LNCaP clone FGC (cell line): Measurements from ENCODE around the gene ASTN2.

Experiments used
- DNase-seq: peaks from one replicate; pipeline ENCODE4 v3.0.0-alpha.2; 2011; ENCODE audit warnings: low read depth
- H3K4me3 ChIP-seq: 2 replicates; pipeline ENCODE4 v1.5.1; 2011; ENCODE audit warnings: mild to moderate bottlenecking, low read depth, low read length, control low read depth
- CTCF ChIP-seq: IDR thresholded peaks from 2 replicates; pipeline ENCODE4 v1.5.1; 2012; ENCODE audit warnings: mild to moderate bottlenecking; ENCODE audit not compliant: control insufficient read depth, insufficient read depth; ENCODE audit errors: extremely low read depth

Gene ASTN2

GRCh38 chr9:116382053-116382452, 1032.8 kb downstream of the ASTN2 start:
- TF ChIP-seq CTCF, result no peak
- DNase-seq, result no peak
- H3K4me3 ChIP-seq, result no peak overlapping the region

- no peak for TF ChIP-seq CTCF
- no peak for DNase-seq
Observed at GRCh38 chr9:116381350-116381749, 1033.5 kb downstream of the ASTN2 start.

GRCh38 chr9:116380496-116380995, 1034.3 kb downstream of the ASTN2 start:
- no peak for TF ChIP-seq CTCF
- no peak overlapping the region for H3K4me3 ChIP-seq
- DNase-seq, result no peak

More at GRCh38 chr9:116381350-116381749, 1033.5 kb downstream of the ASTN2 start:
- no peak overlapping the region for H3K4me3 ChIP-seq

- no peak overlapping the region for H3K4me3 ChIP-seq
- TF ChIP-seq CTCF, result no peak
- DNase-seq, result no peak
Observed at GRCh38 chr9:116379821-116380220, 1035.0 kb downstream of the ASTN2 start.

- TF ChIP-seq CTCF, result no peak
Observed at GRCh38 chr9:116378873-116379272, 1036.0 kb downstream of the ASTN2 start.

GRCh38 chr9:116377179-116377798, 1037.6 kb downstream of the ASTN2 start:
- DNase-seq, result no peak
- TF ChIP-seq CTCF, result no peak

More at GRCh38 chr9:116378873-116379272, 1036.0 kb downstream of the ASTN2 start:
- H3K4me3 ChIP-seq, result no peak overlapping the region
- DNase-seq, result no peak

More at GRCh38 chr9:116377179-116377798, 1037.6 kb downstream of the ASTN2 start:
- H3K4me3 ChIP-seq, result no peak overlapping the region
